GM21423 (cell line): ENCODE measurements around the gene EIF5A.

ENCODE experiments used
- ATAC-seq: cut with Tn5 transposase; IDR thresholded peaks from one replicate; pipeline ENCODE4 v1.9.1; 2021; ENCODE audit warnings: mild to moderate bottlenecking, moderate library complexity; ENCODE audit not compliant: unreplicated experiment

Gene EIF5A

GRCh38 chr17:7306911-7307685 lies at the start of gene EIF5A:
Gene EIF5A, plus strand, starts transcription at chr17:7307628. Its CDS starts 2,008 bp downstream, at chr17:7309636.
- ATAC-seq = peak; percentile 65

DNA sequence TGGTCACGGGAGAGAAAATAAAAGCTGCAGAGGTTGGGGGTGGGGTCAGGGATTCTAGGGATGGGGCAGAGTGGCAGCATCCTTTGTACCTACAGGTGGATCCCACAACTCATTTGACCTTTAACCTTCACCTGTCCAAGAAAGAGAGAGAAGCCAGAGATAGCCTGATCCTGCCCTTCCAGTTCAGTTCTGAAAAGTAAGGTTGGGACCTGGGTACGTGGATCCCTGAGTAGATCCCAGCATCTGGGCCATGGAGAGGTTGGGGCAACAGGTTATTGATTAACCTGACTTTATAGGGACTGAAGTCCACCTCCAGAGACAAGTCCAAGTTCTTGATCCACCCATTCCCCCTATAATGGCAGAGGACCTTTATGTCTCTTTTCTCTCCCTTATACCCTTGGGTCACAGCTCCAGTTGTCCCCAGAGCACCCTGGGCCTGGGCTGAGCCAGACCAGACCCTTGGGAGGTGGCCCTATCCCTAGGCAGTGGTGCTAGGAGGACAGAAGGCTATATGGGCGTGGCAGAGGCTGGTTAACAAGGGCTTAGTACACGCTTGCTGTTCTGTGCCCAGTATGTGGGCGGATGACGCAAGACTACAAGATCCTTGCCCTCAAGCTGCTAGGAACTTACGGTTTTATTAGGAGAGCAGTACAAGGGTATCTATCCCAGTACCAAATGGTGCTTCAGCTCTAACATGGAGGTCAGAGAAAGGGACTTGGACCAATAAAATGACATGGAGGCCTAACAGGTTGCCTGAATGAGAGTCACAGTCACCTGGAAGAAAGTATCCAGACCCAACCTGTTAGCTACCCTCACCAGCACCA lies 48.5 kb upstream of the EIF5A start:
- no peak for ATAC-seq

DNA sequence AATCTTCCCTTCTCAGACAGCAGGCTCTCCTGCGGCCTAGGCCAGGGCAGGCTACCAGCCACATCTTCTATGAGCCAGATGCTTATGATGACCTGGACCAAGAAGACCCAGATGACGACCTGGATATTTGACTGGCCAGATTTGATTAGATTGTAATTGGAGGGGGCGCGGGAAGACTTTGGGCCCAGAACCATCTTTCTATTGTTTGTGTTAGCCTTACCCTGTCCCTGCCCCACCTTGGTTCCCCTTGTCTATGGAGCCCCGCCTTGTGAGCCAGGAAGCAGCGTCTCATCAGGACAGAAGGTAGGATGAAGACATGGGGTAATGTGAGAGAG lies 47.9 kb upstream of the EIF5A start:
- no peak for ATAC-seq

- ATAC-seq = no peak
These were observed 47.3 kb upstream of the EIF5A start for GRCh38 chr17:7260151-7260550.

DNA sequence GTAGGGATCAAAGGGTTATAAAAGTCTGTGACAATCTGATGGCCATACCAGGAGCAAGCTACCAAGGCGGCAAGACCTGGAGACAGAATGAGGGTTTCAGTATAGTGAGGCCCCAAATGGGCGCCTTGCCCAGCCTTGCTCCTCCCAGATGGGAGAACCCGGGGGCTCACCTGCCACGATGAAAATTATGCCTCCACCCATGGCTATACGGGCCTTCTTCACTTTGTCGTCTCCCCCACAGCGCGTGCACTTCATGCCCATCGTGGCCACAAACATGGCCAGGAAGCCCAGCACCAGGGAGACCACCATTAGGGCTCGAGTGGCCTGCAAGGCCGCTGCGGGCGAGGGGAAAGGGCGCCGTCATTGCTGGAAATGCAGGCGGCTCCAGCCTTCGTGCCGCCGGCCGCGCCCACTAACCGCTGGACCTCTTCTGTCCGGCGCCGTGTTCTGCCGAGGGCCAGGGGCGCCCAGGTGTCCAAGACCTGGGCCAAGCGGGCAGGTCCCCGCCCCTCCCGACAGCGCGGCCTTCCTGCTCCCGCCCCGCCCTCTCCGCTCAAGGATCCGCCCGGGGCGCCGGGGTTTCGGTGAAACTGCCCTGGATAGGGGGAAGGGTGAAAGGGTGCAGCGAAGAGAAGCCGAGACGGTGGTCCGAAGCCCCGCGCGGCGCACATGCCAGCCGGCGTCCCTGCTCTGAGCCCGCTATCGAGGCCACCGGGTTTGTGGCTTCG lies 46.6 kb upstream of the EIF5A start:
- ATAC-seq = no peak

DNA sequence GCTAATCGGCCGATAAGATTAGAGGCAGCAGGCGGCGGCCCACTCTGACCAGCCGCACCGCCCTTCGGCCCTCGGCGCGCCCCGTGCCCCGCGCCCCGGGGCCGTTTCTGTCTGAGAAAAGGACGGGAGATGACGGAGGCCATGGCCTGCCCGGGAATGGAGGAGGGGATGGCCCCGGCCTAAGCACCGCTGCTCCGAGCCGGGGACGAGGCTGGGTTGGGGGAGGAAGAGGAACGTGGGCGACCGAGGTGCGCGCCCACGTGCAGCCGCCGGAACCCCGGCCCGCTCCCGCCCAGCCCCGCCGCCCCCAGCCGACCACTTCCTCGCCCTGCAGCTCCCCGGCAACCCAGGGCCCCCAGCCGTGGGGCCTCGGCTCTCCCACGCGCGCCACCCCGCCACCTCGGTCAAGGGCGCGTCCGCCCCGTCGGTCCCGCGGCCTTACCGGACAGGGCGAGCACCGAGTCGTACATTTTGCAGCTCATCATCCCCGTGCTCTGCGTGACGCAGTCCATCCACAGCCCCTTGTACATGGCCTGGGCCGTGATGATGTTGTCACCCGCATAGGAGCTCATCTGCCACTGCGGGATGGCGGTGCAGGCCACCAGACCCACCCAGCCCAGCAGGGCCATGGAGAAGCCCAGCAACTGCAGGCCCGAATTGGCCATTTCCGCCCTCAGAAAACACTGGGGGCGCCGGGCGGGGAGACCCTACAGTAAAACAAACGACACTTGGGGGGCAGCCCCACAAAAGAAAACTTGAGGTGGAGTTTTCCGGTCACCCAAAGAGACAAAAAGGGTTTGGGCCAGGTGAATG lies 45.8 kb upstream of the EIF5A start:
- ATAC-seq = no peak

- no peak for ATAC-seq
These were observed 45.1 kb upstream of the EIF5A start, which contains the start of gene CLDN7 for GRCh38 chr17:7262192-7262934. Gene CLDN7, minus strand, starts transcription at chr17:7262478. Its CDS starts 435 bp downstream, at chr17:7262043.

- no peak for ATAC-seq
These were observed 44.3 kb upstream of the EIF5A start for GRCh38 chr17:7262935-7263800.

GRCh38 chr17:7263801-7264078 lies 43.7 kb upstream of the EIF5A start:
- ATAC-seq = no peak

DNA sequence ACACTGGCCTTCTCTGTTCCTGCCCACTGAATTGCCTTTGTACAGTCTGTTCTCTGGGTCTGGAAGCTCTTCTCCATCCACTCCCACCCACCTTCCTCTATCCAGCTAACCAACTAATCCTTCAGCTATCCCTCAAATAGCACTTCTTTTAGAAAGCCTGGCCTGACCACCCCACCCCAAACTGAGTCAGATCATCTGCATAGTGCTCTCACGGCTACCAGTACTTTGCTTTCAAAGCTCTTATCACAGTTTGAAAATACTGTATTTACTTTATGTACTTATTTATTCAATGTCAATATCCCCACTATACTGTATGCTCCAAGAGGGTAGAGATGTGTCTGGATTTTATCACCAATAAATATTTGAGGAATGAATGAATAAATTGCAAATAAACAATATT lies 40.6 kb upstream of the EIF5A start:
- no peak for ATAC-seq

DNA sequence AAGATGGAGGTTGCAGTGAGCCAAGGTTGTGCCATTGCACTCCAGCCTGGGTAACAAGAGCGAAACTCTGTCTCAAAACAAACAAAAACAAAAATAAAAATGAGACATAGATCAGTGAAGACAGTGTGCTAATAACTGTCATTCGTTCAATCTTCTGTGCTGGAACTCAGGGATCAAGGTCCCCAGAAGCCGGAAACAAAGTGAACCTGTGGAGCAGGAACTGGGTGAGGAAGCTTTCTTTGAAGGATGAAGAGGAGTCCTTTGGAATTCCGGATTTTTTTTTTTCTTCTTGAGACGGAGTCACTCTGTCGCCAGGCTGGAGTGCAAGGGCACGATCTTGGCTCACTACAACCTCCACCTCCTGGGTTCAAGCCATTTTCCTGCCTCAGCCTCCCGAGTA lies 28.0 kb upstream of the EIF5A start:
- no peak for ATAC-seq

DNA sequence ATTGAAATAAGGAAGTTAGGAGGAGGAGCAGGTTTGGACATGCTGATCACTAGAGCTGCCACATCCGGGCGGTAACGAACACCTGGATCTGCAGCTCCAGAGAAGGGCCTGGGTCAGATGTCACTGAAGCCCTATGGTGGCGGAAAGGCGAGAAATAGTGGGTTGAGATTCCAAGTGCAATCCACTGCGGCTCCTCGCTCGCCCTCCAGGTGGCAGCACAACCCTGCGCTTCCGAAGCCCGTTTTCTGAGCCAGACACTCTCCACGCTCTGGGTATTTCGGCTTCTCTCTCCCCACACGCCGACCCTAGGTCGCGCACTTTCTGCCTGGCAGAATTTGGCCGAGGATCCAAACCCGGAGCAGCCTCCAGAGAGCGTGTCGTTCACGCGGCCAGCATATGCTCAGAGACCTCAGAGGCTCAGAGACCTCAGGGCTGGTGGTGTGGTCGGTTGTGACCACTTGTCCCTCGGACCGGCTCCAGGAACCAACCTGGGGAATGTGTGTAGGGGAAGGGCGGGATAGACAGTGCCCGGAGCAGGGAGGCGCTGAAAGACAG lies 26.8 kb upstream of the EIF5A start:
- ATAC-seq = peak; percentile 33

GRCh38 chr17:7281074-7281952 lies 26.1 kb upstream of the EIF5A start, which contains the start of gene SLC2A4:
Gene SLC2A4, plus strand, starts transcription at chr17:7281718. Its CDS starts 217 bp downstream, at chr17:7281935.
- ATAC-seq = peak; percentile 45

DNA sequence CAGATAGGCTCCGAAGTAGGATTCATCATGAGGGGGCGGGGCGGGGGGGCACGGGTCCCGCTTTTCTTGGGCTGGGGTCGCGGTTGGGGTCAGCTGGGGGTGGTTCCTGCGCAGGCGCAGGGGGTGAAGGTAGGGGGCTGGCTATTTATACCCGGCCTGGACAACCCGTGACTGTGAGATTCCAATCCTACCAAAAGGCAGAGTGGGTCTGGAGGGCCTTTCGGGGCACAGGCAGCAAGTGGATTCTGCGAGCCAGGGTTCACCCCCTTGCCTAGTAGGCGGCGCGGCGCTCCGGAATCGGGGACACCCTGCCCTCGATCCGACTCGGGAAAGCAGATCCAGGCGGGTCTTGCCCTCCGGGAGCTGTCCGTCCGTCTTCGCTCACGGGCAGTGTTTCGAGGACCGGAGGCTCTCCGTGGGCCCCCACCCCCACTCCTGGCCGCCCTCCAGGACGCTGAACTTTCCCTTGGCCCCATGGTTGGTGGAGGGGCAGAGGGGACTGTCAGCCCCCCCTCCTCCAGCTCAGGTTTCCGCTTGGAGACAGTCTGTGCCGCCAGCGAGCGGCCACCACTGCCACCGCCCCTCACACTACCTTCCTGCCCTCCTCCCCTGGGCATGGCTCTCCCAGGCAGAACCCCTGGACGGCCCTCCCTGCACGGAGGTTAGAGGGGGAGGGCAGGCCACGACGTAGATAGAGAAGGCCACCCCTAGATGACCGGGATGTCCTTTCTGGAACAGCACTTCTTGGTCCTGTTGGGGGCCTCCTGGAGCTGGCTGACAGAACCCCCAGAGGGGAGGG lies 25.3 kb upstream of the EIF5A start:
- no peak for ATAC-seq

- ATAC-seq = no peak
These were observed 24.6 kb upstream of the EIF5A start for GRCh38 chr17:7282752-7283321.

DNA sequence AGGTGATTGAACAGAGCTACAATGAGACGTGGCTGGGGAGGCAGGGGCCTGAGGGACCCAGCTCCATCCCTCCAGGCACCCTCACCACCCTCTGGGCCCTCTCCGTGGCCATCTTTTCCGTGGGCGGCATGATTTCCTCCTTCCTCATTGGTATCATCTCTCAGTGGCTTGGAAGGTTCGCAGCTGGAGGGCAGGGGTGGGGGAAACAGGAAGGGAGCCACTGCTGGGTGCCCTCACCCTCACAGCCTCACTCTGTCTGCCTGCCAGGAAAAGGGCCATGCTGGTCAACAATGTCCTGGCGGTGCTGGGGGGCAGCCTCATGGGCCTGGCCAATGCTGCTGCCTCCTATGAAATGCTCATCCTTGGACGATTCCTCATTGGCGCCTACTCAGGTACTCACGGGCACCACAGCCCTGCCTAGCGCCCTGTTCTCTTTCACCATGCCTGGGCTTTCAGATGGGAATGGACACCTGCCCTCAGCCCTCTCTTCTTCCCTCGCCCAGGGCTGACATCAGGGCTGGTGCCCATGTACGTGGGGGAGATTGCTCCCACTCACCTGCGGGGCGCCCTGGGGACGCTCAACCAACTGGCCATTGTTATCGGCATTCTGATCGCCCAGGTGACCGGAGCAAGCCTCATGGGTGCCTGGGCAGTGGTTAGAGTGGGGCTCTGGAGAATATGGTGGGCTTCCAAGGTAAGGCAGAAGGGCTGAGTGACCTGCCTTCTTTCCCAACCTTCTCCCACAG lies 23.8 kb upstream of the EIF5A start:
- no peak for ATAC-seq
